ENCODE data around the gene GOLGA8N.
"Not testable (repeated sequence)": the region's sequence is repeated elsewhere in the genome, so short reads cannot be mapped to it uniquely, and the experiment has no call there.

Gene GOLGA8N

DNA sequence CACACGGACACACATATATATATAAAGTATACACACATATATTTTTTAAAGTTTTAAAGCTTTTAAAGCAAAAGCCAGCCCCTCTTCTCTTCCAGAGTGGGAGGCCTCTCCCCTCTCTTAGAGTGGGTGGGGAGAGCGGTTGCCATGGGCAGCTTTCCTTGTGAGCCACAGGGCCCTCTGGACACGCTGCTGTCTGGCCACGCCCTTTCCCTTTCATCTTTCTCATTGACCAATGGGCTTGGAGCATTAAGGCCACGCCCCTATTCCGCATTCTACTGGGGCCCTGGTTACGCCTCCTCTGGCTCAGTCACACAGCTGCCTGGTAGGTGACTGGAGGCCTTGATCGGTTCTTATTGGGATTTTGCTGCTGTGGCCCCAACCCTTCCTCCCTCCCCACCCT, at the start of gene GOLGA8N:
Gene GOLGA8N (plus strand): TSS at position 306 of the 400 bp plus-strand sequence.
- not testable (repeated sequence) for DNase-seq (ENCODE audit: low spot score)

- not testable (repeated sequence) for DNase-seq (ENCODE audit: low spot score)
These were observed 49.8 kb upstream of the GOLGA8N start for GRCh38 chr15:32543456-32543855.

DNA sequence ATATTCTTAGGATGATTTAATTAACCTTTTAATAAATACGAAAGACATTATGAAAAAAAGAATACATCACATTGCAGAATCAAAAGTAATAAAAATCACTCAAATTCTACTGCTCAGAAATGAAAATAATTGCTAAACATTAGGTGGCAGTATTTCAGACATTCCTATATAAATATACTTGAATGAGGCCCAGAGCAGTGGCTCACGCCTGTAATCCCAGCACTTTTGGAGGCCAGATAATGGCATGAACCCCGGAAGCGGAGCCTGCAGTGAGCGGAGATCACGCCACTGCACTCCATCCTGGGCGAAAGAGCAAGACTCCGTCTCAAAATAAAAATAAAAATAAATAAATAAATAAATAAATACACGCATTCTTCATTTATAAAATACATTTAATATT, 48.1 kb upstream of the GOLGA8N start:
- not testable (repeated sequence) for DNase-seq (ENCODE audit: low spot score)

GRCh38 chr15:32554587-32554986, 38.7 kb upstream of the GOLGA8N start:
- not testable (repeated sequence) for DNase-seq (ENCODE audit: low spot score)

GRCh38 chr15:32562198-32562597, 31.1 kb upstream of the GOLGA8N start:
- not testable (repeated sequence) for DNase-seq (ENCODE audit: low spot score)

DNA sequence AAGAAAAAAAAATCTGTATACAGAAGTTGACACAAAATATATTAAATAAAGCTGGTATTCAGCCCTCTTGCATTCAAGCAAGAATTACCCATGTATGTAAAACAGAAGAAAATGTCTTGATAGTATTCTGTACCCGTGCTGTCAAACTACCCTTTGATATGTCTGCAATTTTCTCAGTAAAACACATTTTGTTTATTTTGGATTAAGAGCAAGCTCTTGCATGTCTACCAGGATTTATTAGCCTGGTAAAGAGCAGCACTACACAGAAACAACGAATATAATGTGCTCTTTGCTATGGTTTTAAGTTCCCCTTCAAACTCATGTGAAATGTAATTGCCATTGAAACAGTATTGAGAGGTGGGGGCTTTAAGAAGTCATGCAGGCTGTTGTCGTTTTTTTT, 24.3 kb upstream of the GOLGA8N start:
- not testable (repeated sequence) for DNase-seq (ENCODE audit: low spot score)

DNA sequence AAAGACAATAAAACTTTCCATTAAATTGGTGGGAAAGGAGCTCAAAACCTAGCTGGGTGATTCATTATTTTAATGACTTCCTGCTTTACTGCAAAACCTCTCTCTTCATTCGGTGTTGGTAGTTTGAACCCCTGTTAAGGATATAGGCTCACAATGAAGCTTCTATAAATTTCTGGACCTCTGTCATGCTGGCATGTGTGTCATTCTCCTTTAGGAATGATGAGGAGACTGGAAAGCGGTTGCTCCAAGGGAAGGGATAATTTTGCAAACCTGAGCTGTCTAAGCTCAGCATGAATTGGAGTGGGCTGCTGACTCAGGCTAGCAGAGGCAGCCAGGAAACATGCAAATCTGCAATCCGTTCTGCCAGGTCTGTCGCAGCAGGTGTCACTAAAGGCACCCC, 14.8 kb upstream of the GOLGA8N start:
- DNase-seq (ENCODE audit: low spot score) = not testable (repeated sequence)

DNA sequence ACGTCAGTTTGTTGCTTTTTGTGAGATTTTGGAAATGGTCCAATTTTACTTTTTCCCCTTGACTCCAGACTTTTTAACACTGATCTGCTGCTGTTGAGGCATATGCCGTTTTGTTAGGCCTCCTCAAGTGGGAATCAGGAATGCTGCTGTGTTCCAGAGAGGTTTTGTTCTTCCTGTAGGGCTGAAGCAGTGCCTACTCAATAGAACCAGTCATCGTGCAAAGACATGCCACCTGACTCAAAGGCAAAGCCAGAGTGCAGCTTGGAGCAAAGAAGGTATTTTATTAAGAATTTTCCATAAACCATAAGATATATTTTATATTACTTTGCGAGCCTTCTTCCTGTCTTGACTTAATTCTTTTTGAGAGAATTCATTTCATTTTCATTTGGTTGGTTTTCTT, 7.4 kb upstream of the GOLGA8N start:
- not testable (repeated sequence) for DNase-seq (ENCODE audit: low spot score)

DNA sequence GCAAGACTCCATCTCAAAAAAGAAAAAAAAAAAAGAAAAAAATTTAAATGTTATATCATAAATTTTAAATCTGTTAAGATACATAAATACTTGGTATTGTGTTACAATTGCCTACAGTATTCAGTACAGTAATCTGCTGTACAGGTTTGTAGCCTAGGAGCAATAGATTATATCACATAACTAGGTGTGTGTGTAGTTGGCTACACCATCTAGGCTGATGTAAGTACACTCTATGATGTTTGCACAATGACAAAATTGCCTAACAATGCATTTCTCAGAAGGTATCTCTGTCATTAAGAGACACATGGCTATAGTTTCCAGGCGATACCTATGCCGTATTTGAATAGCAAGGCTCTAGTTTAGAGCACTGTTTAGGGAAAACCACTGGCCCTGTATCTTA, 16.3 kb downstream of the GOLGA8N start:
- DNase-seq (ENCODE audit: low spot score) = not testable (repeated sequence)

- peak; percentile 61 for DNase-seq (ENCODE audit: low spot score)
These were observed 17.5 kb downstream of the GOLGA8N start for GRCh38 chr15:32610719-32611118.

DNA sequence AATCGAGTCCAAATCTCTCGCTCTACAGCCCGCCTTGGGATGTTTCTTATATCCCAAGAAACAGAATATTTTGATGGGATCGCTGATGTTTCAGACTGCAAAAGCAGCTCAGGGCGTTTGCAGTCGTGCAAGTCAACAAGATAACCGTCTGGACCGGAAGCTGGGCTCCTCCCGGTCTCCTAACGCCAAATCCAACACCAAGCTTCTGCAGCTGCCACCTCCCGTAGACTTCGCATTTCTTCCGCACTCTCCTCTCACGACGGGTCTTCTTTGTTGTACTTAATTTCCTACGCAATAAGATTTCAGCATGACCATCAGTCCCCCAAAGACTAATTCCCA, 21.4 kb downstream of the GOLGA8N start:
- not testable (repeated sequence) for DNase-seq (ENCODE audit: low spot score)

- peak; percentile 92 for DNase-seq (ENCODE audit: low spot score)
These were observed 22.0 kb downstream of the GOLGA8N start, which contains the start of gene ARHGAP11A for GRCh38 chr15:32615051-32615870. TSS of gene ARHGAP11A (plus strand) at chr15:32615504. CDS start at chr15:32616212, 708 bp downstream.

- not testable (repeated sequence) for DNase-seq (ENCODE audit: low spot score)
These were observed 22.7 kb downstream of the GOLGA8N start for GRCh38 chr15:32615871-32616426.

GRCh38 chr15:32636410-32636809, 43.2 kb downstream of the GOLGA8N start:
- no peak for DNase-seq (ENCODE audit: low spot score)

- DNase-seq (ENCODE audit: low spot score) = no peak
These were observed 43.8 kb downstream of the GOLGA8N start for GRCh38 chr15:32636908-32637567.

DNA sequence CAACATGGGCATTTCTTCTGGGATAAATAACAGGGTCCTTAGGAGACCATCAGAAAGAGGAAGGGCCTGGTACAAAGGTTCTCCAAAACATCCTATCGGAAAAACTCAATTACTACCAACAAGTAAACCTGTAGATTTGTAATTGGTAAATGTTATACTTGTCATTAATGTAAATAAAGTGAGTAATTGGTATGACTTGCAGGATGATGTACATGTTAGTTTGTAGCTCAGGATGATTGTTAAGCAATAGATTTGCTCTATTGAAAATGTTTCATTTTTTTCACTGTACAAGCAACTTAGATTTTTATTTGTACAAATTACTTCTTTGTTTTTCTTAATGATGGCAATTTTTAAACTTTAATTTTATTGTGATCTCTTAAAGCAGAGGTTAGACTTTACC, 44.4 kb downstream of the GOLGA8N start:
- DNase-seq (ENCODE audit: low spot score) = no peak

DNA sequence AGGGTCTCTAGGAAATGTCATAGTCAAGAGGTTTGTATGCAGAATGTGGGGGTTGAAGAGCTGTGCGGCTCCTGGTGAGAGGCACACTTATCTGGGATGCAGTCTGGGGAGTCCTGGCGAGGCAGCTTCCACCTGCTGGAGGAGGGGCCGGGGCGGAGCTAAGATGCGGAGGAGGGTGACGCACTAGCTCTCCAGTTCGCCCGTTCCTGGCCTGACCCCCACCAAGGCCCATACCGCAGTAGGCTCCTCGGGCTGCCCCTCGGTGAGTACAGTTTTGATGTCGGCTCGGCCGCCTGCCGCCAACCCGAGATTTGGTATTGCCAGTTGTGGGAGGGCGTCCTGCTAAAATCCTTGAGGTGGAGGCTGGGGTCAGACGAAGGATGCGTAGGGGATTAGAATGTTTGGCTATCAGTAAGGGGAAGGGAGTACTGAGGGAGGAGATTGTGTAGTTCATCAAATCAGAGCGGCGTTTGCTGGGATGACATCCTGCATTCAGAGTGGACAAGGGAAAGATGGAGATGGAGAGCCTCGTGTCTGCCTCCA, 48.3 kb downstream of the GOLGA8N start, which contains the start of gene SCG5:
Gene SCG5 (plus strand): TSS at position 194 of the 543 bp plus-strand sequence. CDS start 1,883 bp downstream, outside the sequence.
- peak; percentile 91 for DNase-seq (ENCODE audit: low spot score)

DNA sequence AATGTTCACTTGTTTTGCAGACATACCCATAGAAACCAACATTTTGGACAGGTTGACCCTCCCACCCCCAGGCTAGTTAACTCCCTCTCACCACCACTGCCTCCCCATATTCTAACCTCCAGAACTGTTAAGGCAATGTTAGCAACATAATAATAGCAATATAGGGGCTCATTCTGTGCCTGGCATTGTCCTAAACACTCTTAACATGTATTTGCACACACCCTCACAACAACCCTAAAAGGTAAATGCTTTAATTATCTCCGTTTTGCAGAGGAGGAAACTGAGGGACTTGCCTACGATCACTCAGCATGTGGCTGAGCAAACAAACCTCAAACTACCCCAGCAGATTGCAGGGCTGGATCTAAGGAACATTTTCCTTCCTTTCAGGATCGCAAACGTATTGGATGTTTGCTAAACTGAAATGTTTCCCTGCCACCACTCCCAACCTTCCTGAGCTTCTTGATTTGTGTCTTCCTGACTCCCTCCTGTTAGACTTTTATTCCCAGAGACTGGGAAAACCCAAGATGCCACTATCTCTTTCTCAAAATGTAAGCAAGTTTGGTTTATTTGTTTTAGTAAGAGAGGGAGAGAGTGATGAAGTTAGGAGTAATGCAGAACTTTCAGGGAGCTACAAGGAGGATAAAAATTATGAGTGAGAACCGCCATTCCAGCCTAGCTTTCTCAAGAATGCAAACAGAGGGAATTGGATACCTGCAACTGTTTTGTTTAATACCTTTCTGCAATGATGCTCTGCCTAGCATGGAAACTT, 49.6 kb downstream of the GOLGA8N start:
- no peak for DNase-seq (ENCODE audit: low spot score)

DNA sequence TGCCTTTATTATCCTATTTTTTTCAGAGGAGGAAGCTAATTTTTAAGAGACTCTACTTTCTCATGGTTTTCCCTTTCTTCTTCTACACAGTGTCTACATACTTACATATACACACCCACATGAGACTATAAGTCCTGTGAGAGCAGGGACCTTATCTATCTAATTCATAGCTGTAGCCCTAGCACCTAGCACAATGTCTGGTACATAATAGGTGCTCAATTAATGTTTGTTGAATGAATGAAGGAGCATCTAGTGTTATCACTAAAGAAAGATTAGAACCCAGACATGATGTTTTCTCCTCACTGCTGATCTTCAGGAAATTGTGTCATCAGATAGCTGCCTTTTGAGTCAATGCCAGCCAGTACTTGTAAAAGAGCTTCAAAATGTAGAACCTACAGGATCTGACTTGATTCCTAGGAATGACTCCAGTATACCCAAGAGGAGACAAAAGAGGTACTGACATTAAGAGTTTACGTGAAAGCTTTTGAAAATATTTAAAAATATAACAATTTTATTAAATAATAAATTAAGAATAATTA, 50.7 kb downstream of the GOLGA8N start:
- DNase-seq (ENCODE audit: low spot score) = no peak

DNA sequence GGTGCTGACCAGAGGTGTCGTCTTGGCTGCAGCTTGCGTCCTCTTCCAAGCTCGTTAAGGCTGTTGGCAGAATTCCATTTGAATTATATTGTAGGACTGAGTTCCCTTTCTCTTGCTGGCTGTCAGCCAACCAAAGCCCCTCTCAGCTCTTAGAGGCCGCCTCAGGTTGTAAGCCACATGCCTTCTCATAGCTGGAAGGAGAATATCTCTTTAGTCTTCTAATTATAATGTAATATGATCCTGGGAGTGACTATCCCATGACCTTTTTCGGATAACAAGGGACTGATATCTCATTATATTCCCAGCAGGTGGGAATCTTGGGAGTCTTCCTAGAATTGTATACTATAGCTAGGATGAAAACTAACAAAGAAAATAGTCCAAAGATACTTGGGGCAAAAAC, 53.0 kb downstream of the GOLGA8N start:
- DNase-seq (ENCODE audit: low spot score) = no peak

DNA sequence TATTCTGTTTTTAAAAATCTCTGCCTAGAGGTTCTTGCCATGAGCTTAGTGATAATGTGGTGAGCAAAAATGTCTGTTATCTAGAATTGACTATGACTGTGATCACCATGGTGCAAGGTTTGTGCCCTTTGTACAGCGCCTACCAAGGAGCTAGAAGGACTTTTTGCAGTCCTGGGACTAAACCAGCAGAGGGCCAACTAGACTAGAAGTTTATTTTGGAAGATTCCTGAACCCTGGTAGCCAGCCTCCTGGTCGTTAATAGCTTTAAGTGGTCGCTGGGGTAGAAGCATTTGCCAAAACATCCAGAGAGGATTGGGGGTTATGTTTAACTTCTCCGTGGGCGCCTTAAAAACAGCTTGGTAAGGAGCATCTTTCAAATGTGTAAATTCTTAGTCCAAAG, 56.1 kb downstream of the GOLGA8N start:
- no peak for DNase-seq (ENCODE audit: low spot score)

Measured in cerebellar cortex (tissue), 1 donor.